ENCODE measurements around the gene GALNT13.

The GALNT13 gene

GRCh38 chr2:154132827-154133226, 261.1 kb downstream of the GALNT13 start:
- no peak for DNase-seq

GRCh38 chr2:154133823-154134222, 262.1 kb downstream of the GALNT13 start:
- DNase-seq, result no peak

- DNase-seq, result no peak
Observed at GRCh38 chr2:154140249-154141025, 268.7 kb downstream of the GALNT13 start.

- no peak for DNase-seq
Observed at GRCh38 chr2:154142480-154142879, 270.8 kb downstream of the GALNT13 start.

- DNase-seq, result no peak
Observed at GRCh38 chr2:154143105-154143504, 271.4 kb downstream of the GALNT13 start.

GRCh38 chr2:154158101-154158500, 286.4 kb downstream of the GALNT13 start:
- DNase-seq, result no peak

GRCh38 chr2:154161286-154161685, 289.6 kb downstream of the GALNT13 start:
- no peak for DNase-seq

- DNase-seq, result no peak
Observed at GRCh38 chr2:154170400-154170799, 298.7 kb downstream of the GALNT13 start.

- DNase-seq, result no peak
Observed at GRCh38 chr2:154173164-154173563, 301.4 kb downstream of the GALNT13 start.

GRCh38 chr2:154173919-154174318, 302.2 kb downstream of the GALNT13 start:
- no peak for DNase-seq

- no peak for DNase-seq
Observed at GRCh38 chr2:154182008-154182407, 310.3 kb downstream of the GALNT13 start.

GRCh38 chr2:154187948-154188347, 316.2 kb downstream of the GALNT13 start:
- DNase-seq, result no peak

GRCh38 chr2:154189953-154190352, 318.2 kb downstream of the GALNT13 start:
- no peak for DNase-seq

- DNase-seq, result no peak
Observed at GRCh38 chr2:154193246-154193645, 321.5 kb downstream of the GALNT13 start.

- no peak for DNase-seq
Observed at GRCh38 chr2:154194909-154195643, 323.4 kb downstream of the GALNT13 start.

- no peak for DNase-seq
Observed at GRCh38 chr2:154195644-154196195, 324.0 kb downstream of the GALNT13 start.

- no peak for DNase-seq
Observed at GRCh38 chr2:154198866-154199265, 327.1 kb downstream of the GALNT13 start.

GRCh38 chr2:154203206-154203605, 331.5 kb downstream of the GALNT13 start:
- no peak for DNase-seq

GRCh38 chr2:154203902-154204301, 332.2 kb downstream of the GALNT13 start:
- DNase-seq, result no peak

- DNase-seq, result no peak
Observed at GRCh38 chr2:154207288-154208047, 335.7 kb downstream of the GALNT13 start.

- no peak for DNase-seq
Observed at GRCh38 chr2:154223726-154224125, 352.0 kb downstream of the GALNT13 start.

GRCh38 chr2:154226931-154227330, 355.2 kb downstream of the GALNT13 start:
- DNase-seq, result no peak

GRCh38 chr2:154228566-154229280, 357.0 kb downstream of the GALNT13 start:
- DNase-seq, result no peak
